HG03060 (cell line): ENCODE data around the gene ANXA3.
A peak's percentile ranks its signal among the peaks of the same experiment; 100 is the strongest.
"Not testable (repeated sequence)": the region's sequence is repeated elsewhere in the genome, so short reads cannot be mapped to it uniquely, and the experiment has no call there.

ENCODE experiments used
- ATAC-seq: cut with Tn5 transposase; IDR thresholded peaks from one replicate; pipeline ENCODE4 v1.9.1; 2021; ENCODE audit warnings: low read depth, moderate number of reproducible peaks; ENCODE audit not compliant: unreplicated experiment

Gene ANXA3

GRCh38 chr4:78569306-78569821 lies 17.8 kb downstream of the ANXA3 start:
- no peak for ATAC-seq

- ATAC-seq, result no peak
Observed at GRCh38 chr4:78570117-78570516, 18.5 kb downstream of the ANXA3 start.

GRCh38 chr4:78571804-78572203 lies 20.2 kb downstream of the ANXA3 start:
- ATAC-seq, result no peak

- no peak for ATAC-seq
Observed at GRCh38 chr4:78578674-78579425, 27.3 kb downstream of the ANXA3 start.

- ATAC-seq, result no peak
Observed at GRCh38 chr4:78581618-78582017, 30.0 kb downstream of the ANXA3 start.

GRCh38 chr4:78584863-78585547 lies 33.4 kb downstream of the ANXA3 start:
- no peak for ATAC-seq

- no peak for ATAC-seq
Observed at GRCh38 chr4:78585633-78586032, 34.1 kb downstream of the ANXA3 start.

GRCh38 chr4:78588894-78589545 lies 37.5 kb downstream of the ANXA3 start:
- no peak for ATAC-seq

- no peak for ATAC-seq
Observed at GRCh38 chr4:78591404-78591803, 39.8 kb downstream of the ANXA3 start.

- ATAC-seq, result no peak
Observed at GRCh38 chr4:78592088-78592783, 40.7 kb downstream of the ANXA3 start.

GRCh38 chr4:78596111-78596742 lies 44.7 kb downstream of the ANXA3 start:
- no peak for ATAC-seq

GRCh38 chr4:78598431-78598830 lies 46.9 kb downstream of the ANXA3 start:
- not testable (repeated sequence) for ATAC-seq

- ATAC-seq, result no peak
Observed at GRCh38 chr4:78599147-78599546, 47.6 kb downstream of the ANXA3 start.

- ATAC-seq, result no peak
Observed at GRCh38 chr4:78599931-78600375, 48.4 kb downstream of the ANXA3 start.

GRCh38 chr4:78601013-78601412 lies 49.4 kb downstream of the ANXA3 start:
- ATAC-seq, result peak; percentile 97

GRCh38 chr4:78602334-78602733 lies 50.8 kb downstream of the ANXA3 start:
- no peak for ATAC-seq

- ATAC-seq, result no peak
Observed at GRCh38 chr4:78603384-78603783, 51.8 kb downstream of the ANXA3 start.

- no peak for ATAC-seq
Observed at GRCh38 chr4:78604988-78605387, 53.4 kb downstream of the ANXA3 start.

- no peak for ATAC-seq
Observed at GRCh38 chr4:78606035-78606434, 54.5 kb downstream of the ANXA3 start.

GRCh38 chr4:78606530-78607095 lies 55.0 kb downstream of the ANXA3 start:
- no peak for ATAC-seq
